ENCODE results near the gene KRT2.

GRCh38 chr12:52689239-52689638 is 37.2 kb upstream of the KRT2 start:
- TF ChIP-seq CTCF (conservative IDR thresholded peaks at IDR 0.05) = no peak
- TF ChIP-seq ZFX (IDR thresholded peaks at IDR 0.05) = no peak
